A673 (cell line): ENCODE data around the gene DPYD.

Experiments used
- CTCF ChIP-seq: fragments of 300-800, 200-600 bp; sonication (generic); conservative IDR thresholded peaks from 2 replicates; pipeline ENCODE4 v1.5.1; 2017; ENCODE audit warnings: low read depth, mild to moderate bottlenecking, antibody characterized with exemption, low read length, moderate library complexity, mixed read lengths
- EZH2 ChIP-seq: fragments of 200-600 bp; sonication (generic); IDR thresholded peaks from 2 replicates; pipeline ENCODE4 v1.6.1; 2017; ENCODE audit warnings: borderline replicate concordance, low read depth, mild to moderate bottlenecking, mixed read lengths, antibody characterized with exemption, low read length; ENCODE audit not compliant: poor library complexity, severe bottlenecking

GRCh38 chr1:97572561-97572960 is 348.3 kb downstream of the DPYD start:
- TF ChIP-seq CTCF (no peak), EZH2 (no peak)
